Measurements from ENCODE around the gene MUC2.

DNA sequence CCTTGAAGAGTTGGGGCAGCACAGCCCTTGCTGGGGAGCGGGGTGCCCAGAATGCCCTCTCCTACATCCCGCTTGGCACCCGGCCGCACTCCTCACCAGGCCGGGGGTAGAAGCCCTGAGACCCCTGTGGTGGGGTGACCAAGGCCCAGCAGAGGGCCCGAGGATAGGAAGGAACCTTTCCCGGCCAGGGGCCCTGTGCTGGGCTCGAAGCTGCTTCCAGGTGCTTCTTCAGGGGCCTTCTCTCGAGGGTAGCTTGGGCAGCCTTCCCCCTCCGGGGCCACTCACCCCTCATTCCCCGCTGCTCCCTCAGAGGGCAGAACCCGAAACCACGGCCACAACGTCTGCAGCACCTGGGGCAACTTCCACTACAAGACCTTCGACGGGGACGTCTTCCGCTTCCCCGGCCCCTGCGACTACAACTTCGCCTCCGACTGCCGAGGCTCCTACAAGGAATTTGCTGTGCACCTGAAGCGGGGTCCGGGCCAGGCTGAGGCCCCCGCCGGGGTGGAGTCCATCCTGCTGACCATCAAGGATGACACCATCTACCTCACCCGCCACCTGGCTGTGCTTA lies 752 bp downstream of the MUC2 start:
- TF ChIP-seq, protein P1, sequence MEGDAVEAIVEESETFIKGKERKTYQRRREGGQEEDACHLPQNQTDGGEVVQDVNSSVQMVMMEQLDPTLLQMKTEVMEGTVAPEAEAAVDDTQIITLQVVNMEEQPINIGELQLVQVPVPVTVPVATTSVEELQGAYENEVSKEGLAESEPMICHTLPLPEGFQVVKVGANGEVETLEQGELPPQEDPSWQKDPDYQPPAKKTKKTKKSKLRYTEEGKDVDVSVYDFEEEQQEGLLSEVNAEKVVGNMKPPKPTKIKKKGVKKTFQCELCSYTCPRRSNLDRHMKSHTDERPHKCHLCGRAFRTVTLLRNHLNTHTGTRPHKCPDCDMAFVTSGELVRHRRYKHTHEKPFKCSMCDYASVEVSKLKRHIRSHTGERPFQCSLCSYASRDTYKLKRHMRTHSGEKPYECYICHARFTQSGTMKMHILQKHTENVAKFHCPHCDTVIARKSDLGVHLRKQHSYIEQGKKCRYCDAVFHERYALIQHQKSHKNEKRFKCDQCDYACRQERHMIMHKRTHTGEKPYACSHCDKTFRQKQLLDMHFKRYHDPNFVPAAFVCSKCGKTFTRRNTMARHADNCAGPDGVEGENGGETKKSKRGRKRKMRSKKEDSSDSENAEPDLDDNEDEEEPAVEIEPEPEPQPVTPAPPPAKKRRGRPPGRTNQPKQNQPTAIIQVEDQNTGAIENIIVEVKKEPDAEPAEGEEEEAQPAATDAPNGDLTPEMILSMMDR (IDR thresholded peaks at IDR 0.05): no peak
- TF ChIP-seq POLR2A (IDR thresholded peaks at IDR 0.05) (no peak), EP300 (IDR thresholded peaks at IDR 0.05) (no peak)
